ENCODE data around the gene AKNA. TPM values are rescaled to one million over a fixed set of nuclear protein-coding genes. Genes with fewer than 3 reads are reported as not detected.

The AKNA gene
- total RNA-seq, 1 donor from 2014 or later: 66.9 TPM

GRCh38 chr9:114291064-114291474, 96.7 kb downstream of the AKNA start:
- intact Hi-C loops (cut with DNase I): loop anchor here (10.0 kb wide), 1 partner anchor 186 kb away; no protein-coding TSS in a partner anchor
- H3K9me3 ChIP-seq: peaks cover 4% of the 10 kb centered on the region
- DNase-seq (peak; percentile 77), ATAC-seq (peak; percentile 65 to 69)
- H3K4me1 ChIP-seq: no peaks in the 10 kb centered on the region
- H3K36me3 ChIP-seq: peaks cover 6% of the 10 kb centered on the region
- no peak overlapping the region for H3K4me3 ChIP-seq
- peak; percentile 98 for TF ChIP-seq CTCF (IDR thresholded peaks at IDR 0.05)
- H3K27me3 ChIP-seq (ENCODE audit: low read depth): no peaks in the 10 kb centered on the region
- no peak overlapping the region for H3K27ac ChIP-seq

GRCh38 chr9:114290561-114290986, 97.2 kb downstream of the AKNA start:
- no peaks in the 10 kb centered on the region for H3K4me1 ChIP-seq
- ATAC-seq (no peak), DNase-seq (peak; percentile 32)
- peaks cover 4% of the 10 kb centered on the region for H3K9me3 ChIP-seq
- no peak overlapping the region for H3K4me3 ChIP-seq
- H3K27ac ChIP-seq: no peak overlapping the region
- TF ChIP-seq CTCF (IDR thresholded peaks at IDR 0.05): no peak
- no peaks in the 10 kb centered on the region for H3K27me3 ChIP-seq (ENCODE audit: low read depth)
- intact Hi-C loops (cut with DNase I): loop anchor here (10.0 kb wide), 1 partner anchor 186 kb away; no protein-coding TSS in a partner anchor
- peaks cover 6% of the 10 kb centered on the region for H3K36me3 ChIP-seq

DNA sequence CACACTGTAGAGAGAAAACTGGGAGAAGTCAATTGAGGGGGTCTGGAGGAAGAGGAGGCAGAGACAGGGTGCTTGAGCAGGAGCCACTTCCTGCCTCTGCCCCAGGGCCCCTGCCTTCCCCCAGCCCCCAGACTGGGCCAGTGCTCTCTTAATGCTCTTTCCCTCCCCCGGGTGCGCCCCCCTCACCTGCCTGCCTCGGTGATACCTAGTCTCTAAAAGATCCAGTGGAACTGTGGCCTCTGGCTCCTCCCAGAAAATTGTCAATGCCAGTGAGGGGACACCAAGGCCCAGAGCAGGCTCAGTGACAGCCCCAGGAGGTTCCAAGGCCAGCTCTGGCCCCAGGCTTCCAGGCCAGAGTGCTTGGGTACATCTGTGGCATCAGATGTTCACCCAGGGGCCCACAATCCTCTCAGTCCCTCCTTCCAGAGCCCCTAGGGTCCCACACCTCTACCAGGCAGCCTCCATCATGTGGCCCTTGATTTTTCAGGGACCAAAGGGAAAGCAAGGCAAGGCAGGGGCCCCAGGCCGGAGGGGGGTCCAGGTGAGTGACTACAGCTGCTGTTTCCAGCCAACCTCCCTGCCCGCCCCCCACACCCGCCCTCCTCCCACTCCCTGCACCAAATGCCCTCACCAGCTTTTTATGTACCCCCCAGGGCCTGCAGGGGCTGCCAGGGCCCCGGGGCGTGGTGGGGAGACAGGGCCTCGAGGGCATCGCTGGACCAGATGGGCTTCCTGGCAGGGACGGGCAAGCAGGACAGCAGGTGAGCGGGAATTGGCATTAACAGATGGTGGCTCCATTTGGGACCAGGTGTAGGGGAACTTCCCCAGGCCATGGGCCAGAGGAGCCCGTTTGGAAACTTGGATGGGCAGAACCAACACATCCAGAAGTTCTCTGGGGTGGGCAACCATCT, 98.0 kb downstream of the AKNA start:
- peaks cover 6% of the 10 kb centered on the region for H3K36me3 ChIP-seq
- intact Hi-C loops (cut with DNase I): loop anchor here (10.0 kb wide), 1 partner anchor 185 kb away; no protein-coding TSS in a partner anchor
- H3K27me3 ChIP-seq (ENCODE audit: low read depth): no peaks in the 10 kb centered on the region
- TF ChIP-seq CTCF (IDR thresholded peaks at IDR 0.05): no peak
- ATAC-seq (no peak), DNase-seq (peak; percentile 32)
- H3K4me1 ChIP-seq: no peaks in the 10 kb centered on the region
- peaks cover 4% of the 10 kb centered on the region for H3K9me3 ChIP-seq
- no peak overlapping the region for H3K27ac ChIP-seq
- H3K4me3 ChIP-seq: no peak overlapping the region

- Histone ChIP-seq H3K27me3 (ENCODE audit: low read depth) (no peaks in the 10 kb centered on the region), H3K27ac (no peak overlapping the region), H3K4me3 (no peak overlapping the region), H3K9me3 (no peaks in the 10 kb centered on the region), H3K4me1 (no peaks in the 10 kb centered on the region), H3K36me3 (peaks cover 6% of the 10 kb centered on the region)
- ATAC-seq: no peak
- DNase-seq: peak; percentile 22
- TF ChIP-seq CTCF (IDR thresholded peaks at IDR 0.05): no peak
- intact Hi-C loops (cut with DNase I): no loop called here
Measured at GRCh38 chr9:114289106-114289505, 98.7 kb downstream of the AKNA start.

DNA sequence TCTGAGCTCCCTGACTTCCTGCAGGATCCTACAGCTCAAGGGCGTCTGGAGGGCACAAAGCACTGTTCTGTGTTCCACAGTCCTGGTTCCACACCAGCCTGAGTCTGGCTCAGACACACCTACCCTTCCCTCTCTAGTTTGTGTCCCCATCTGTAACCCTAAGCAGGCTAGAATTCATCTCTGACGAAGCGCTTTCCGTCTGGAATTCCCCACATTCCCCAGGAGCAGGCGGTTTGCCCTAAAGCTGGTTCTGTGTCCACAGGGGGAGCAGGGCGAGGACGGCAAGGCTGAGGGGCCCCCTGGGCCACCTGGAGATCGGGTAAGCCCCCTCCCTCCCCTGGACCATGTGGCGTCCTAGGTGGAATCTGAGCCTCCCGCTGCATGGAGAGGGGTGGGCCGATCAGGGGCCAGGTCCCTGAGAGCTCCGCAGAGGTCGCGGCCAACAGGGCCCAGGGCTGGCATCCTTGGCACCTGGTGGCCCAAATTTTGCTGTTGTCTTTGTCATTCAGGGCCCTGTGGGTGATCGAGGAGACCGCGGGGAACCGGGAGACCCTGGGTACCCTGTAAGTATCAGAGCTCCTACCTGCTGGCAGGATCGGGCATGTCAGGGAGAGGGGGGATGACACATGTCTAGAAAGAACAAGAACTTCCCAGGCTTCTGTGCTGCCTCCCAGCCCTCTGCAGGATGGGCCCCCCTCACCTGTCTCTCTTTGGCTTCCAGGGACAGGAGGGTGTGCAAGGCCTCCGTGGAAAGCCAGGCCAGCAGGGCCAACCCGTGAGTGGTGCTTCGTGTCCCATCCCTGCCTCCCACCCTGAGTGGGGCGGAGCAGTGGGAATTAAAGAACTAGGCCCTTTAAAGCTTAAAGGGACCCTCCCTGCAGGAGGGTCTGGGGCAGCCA, 99.3 kb downstream of the AKNA start:
- Histone ChIP-seq H3K9me3 (no peaks in the 10 kb centered on the region), H3K36me3 (peaks cover 6% of the 10 kb centered on the region), H3K4me3 (no peak overlapping the region), H3K27ac (no peak overlapping the region), H3K4me1 (no peaks in the 10 kb centered on the region), H3K27me3 (ENCODE audit: low read depth) (no peaks in the 10 kb centered on the region)
- peak; percentile 11 to 17 for ATAC-seq
- intact Hi-C loops (cut with DNase I): no loop called here
- peak; percentile 37 for DNase-seq
- no peak for TF ChIP-seq CTCF (IDR thresholded peaks at IDR 0.05)
